Neuronal stem cell (in vitro differentiated cells): ENCODE results near the gene PARD3.

ENCODE experiments used
- DNase-seq: peaks from one replicate; pipeline ENCODE4 v3.0.0-alpha.2; 2013; ENCODE audit warnings: low spot score
- H2AFZ ChIP-seq: one replicate; pipeline ENCODE4 v1.6.1; 2013; ENCODE audit warnings: mild to moderate bottlenecking, low read length, inconsistent platforms
- H2AK5ac ChIP-seq: 2 replicates; pipeline ENCODE4 v1.6.1; 2013; ENCODE audit warnings: low read depth, mild to moderate bottlenecking, inconsistent platforms, low read length, moderate library complexity, mixed read lengths
- H2BK120ac ChIP-seq: 2 replicates; pipeline ENCODE4 v1.6.1; 2013; ENCODE audit warnings: low read depth, mild to moderate bottlenecking, inconsistent platforms, low read length, moderate library complexity, mixed read lengths
- H2BK12ac ChIP-seq: one replicate; pipeline ENCODE4 v1.6.1; 2013; ENCODE audit warnings: low read length, inconsistent platforms
- H2BK15ac ChIP-seq: 2 replicates; pipeline ENCODE4 v1.6.1; 2013; ENCODE audit warnings: mild to moderate bottlenecking, low read length, inconsistent platforms, mixed read lengths
- H2BK5ac ChIP-seq: one replicate; pipeline ENCODE4 v1.6.1; 2013; ENCODE audit warnings: inconsistent platforms, mild to moderate bottlenecking, low read length, moderate library complexity
- H3K14ac ChIP-seq: one replicate; pipeline ENCODE4 v1.6.1; 2013; ENCODE audit warnings: low read length, inconsistent platforms
- H3K18ac ChIP-seq: 2 replicates; pipeline ENCODE4 v1.6.1; 2013; ENCODE audit warnings: low read length, inconsistent platforms
- H3K23ac ChIP-seq: 2 replicates; pipeline ENCODE4 v1.6.1; 2013; ENCODE audit warnings: low read depth, mild to moderate bottlenecking, mixed read lengths, low read length, inconsistent platforms; ENCODE audit not compliant: poor library complexity
- H3K27ac ChIP-seq: replicated peaks from 3 replicates; pipeline ENCODE4 v1.5.1; 2013; ENCODE audit warnings: low read length, inconsistent platforms
- H3K27me3 ChIP-seq, 3 experiments: 2 replicates each; pipeline ENCODE4 v1.6.1; 2013; ENCODE audit warnings: low read length in 3 of 3, mild to moderate bottlenecking in 2 of 3, inconsistent platforms in 1 of 3, low read depth in 1 of 3, mixed read lengths in 1 of 3, moderate library complexity in 1 of 3; ENCODE audit not compliant: control insufficient read depth in 3 of 3, insufficient read depth in 3 of 3
- H3K36me3 ChIP-seq, 2 donors: replicated peaks in 1 of 2; 2 replicates each; pipeline ENCODE4 v1.6.1; 2013; ENCODE audit warnings: low read length in 2 of 2; ENCODE audit not compliant: control insufficient read depth in 2 of 2, insufficient read depth in 2 of 2
- H3K4ac ChIP-seq: 2 replicates; pipeline ENCODE4 v1.6.1; 2013; ENCODE audit warnings: inconsistent platforms, mild to moderate bottlenecking, low read length, moderate library complexity
- H3K4me1 ChIP-seq, 2 donors: 1 replicate in 1 of 2; 2 replicates in 1 of 2; pipeline ENCODE4 v1.6.1; 2013; ENCODE audit warnings: low read length in 2 of 2, low read depth in 1 of 2; ENCODE audit not compliant: control insufficient read depth in 2 of 2, insufficient read depth in 1 of 2
- H3K4me2 ChIP-seq: one replicate; pipeline ENCODE4 v1.6.1; 2013; ENCODE audit warnings: mild to moderate bottlenecking, low read length, inconsistent platforms; ENCODE audit not compliant: insufficient read depth, poor library complexity, severe bottlenecking
- H3K4me3 ChIP-seq, 2 donors: 2 replicates each; pipeline ENCODE4 v1.5.1; 2013; ENCODE audit warnings: low read length in 2 of 2, mild to moderate bottlenecking in 2 of 2, inconsistent platforms in 1 of 2, moderate library complexity in 1 of 2
- H3K79me1 ChIP-seq: one replicate; pipeline ENCODE4 v1.6.1; 2013; ENCODE audit warnings: low read depth, mild to moderate bottlenecking, inconsistent platforms, low read length, moderate library complexity
- H3K9ac ChIP-seq: one replicate; pipeline ENCODE4 v1.6.1; 2013; ENCODE audit warnings: mild to moderate bottlenecking, low read depth, low read length, inconsistent platforms; ENCODE audit not compliant: poor library complexity
- H3K9me3 ChIP-seq, 2 donors: replicated peaks in 1 of 2; 2 replicates each; pipeline versions ENCODE3 to v1.6.1; 2013; ENCODE audit warnings: low read length in 2 of 2, mild to moderate bottlenecking in 2 of 2, inconsistent platforms in 1 of 2, low read depth in 1 of 2, mixed read lengths in 1 of 2, moderate library complexity in 1 of 2; ENCODE audit not compliant: control insufficient read depth in 2 of 2, insufficient read depth in 1 of 2
- H4K8ac ChIP-seq: one replicate; pipeline ENCODE4 v1.6.1; 2013; ENCODE audit warnings: low read depth, mild to moderate bottlenecking, inconsistent platforms, low read length, moderate library complexity
- H4K91ac ChIP-seq: one replicate; pipeline ENCODE4 v1.6.1; 2013; ENCODE audit warnings: low read length, low read depth, mild to moderate bottlenecking, inconsistent platforms; ENCODE audit not compliant: poor library complexity
- WGBS, 2 donors: extraction: QIAGEN DNeasy Blood & Tissue Kit; methylation state at CpG; one replicate each; pipeline ENCODE4 v1.1.7; 2013; ENCODE audit warnings: missing lambda C conversion rate in 2 of 2, mixed read lengths in 1 of 2; ENCODE audit not compliant: insufficient read length in 2 of 2, insufficient replicate concordance in 1 of 2; ENCODE audit errors: extremely low coverage in 2 of 2; 5-methylcytosine and 5-hydroxymethylcytosine counted together

Gene PARD3

DNA sequence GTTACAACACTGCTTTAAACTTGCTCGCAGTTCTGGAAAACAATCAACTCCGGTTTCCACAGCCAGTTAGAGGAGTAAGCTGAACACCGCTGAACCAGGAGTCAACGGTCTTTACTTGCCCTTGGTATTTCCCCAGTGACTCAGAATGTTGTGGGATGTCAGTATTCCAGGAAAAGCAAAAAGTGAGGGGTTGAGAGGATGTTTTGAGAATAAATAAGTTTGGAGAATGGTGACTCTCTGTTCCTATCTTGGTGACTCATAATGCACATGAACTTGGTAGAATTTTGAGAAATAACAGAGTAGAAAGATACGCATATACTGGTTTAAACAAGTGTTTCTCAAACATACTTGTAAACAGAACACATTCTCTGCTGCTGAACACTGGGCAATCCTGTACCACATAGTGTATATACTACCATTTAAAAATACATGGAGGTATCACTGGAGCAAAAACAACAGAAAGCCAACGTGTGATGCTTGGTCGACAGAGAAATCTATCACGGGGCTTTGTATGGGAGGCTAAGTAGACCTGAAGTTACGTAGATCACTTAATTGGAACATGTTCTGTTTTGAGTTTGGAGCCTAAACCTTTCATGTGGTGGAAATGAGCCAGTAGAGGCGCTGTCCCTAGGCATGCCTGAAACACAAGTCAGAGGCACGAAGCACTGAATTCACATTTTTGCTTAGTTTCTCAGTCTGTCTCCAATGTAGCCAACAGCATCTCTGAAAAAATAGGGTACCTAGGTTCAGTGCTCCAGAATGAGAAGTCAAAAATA is 534.3 kb downstream of the PARD3 start:
- H3K27me3 ChIP-seq: no peaks in the 10 kb centered on the region
- no peak overlapping the region for H3K23ac ChIP-seq

DNA sequence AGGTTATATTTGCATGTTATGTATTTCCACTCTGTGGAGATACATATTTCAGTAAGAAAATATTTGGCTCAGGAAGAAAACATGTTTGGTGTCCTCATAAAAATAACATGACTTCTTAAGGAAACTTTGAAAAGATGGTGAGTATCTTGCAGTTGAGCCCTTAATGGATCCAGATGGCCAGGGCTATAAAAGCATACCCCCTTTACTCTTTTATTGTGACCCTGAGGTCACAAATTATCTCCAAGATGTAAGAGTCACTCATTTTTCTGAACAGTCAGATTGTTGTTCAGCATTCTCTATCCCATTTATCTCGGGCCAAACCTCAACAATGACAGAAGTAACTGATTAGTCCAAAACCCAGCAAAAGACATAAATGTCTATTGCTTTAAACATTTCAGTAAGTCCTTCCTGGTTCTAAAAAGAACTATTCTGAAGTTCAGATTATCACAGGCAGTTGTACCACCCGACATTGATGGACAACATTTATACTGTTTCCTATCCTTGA is 539.4 kb downstream of the PARD3 start:
- Histone ChIP-seq H3K27ac (no peak overlapping the region), H3K9me3 (no peaks in the 10 kb centered on the region), H3K4me1 (peaks cover 0 to 3% of the 10 kb centered on the region in 2 donors), H2AFZ (no peak overlapping the region), H3K14ac (no peak overlapping the region), H3K4ac (no peak overlapping the region), H3K18ac (no peak overlapping the region), H2AK5ac (no peak overlapping the region), H3K27me3 (no peaks in the 10 kb centered on the region), H3K79me1 (no peaks in the 10 kb centered on the region), H4K91ac (no peak overlapping the region), H2BK5ac (no peak overlapping the region), H3K23ac (no peak overlapping the region), H2BK12ac (no peak overlapping the region), H2BK120ac (no peak overlapping the region), H3K4me2 (no peak overlapping the region), H3K36me3 (no peaks in the 10 kb centered on the region), H3K4me3 (no peak overlapping the region), H3K9ac (no peak overlapping the region), H2BK15ac (no peak overlapping the region), H4K8ac (no peak overlapping the region)
- DNase-seq: no peak
- no CpG with 5 or more reads among the region's 2 CpGs for WGBS, 2 donors

More for the DNA sequence above, 534.3 kb downstream of the PARD3 start:
- H2BK12ac ChIP-seq: no peak overlapping the region
- no CpG with 5 or more reads among the region's 11 CpGs for WGBS, 2 donors
- H3K4me3 ChIP-seq: no peak overlapping the region
- no peak overlapping the region for H3K18ac ChIP-seq
- H3K4ac ChIP-seq: no peak overlapping the region
- H2AK5ac ChIP-seq: no peak overlapping the region
- H3K9me3 ChIP-seq: no peaks in the 10 kb centered on the region
- no peaks in the 10 kb centered on the region for H3K36me3 ChIP-seq
- no peaks in the 10 kb centered on the region for H3K79me1 ChIP-seq
- no peak overlapping the region for H3K9ac ChIP-seq
- peaks cover 1 to 4% of the 10 kb centered on the region in 2 donors for H3K4me1 ChIP-seq
- H3K4me2 ChIP-seq: no peak overlapping the region
- H2BK5ac ChIP-seq: no peak overlapping the region
- H4K8ac ChIP-seq: no peak overlapping the region
- H2AFZ ChIP-seq: no peak overlapping the region
- H2BK120ac ChIP-seq: no peak overlapping the region
- H3K27ac ChIP-seq: no peak overlapping the region
- no peak for DNase-seq
- no peak overlapping the region for H2BK15ac ChIP-seq
- H4K91ac ChIP-seq: no peak overlapping the region
- H3K14ac ChIP-seq: no peak overlapping the region

GRCh38 chr10:34274906-34275305 is 540.2 kb downstream of the PARD3 start:
- Histone ChIP-seq H3K4me1 (no peaks in the 10 kb centered on the region), H2AK5ac (no peak overlapping the region), H2BK5ac (no peak overlapping the region), H4K8ac (no peak overlapping the region), H3K18ac (no peak overlapping the region), H3K27me3 (no peaks in the 10 kb centered on the region), H3K9ac (no peak overlapping the region), H3K79me1 (no peaks in the 10 kb centered on the region), H3K4me3 (no peak overlapping the region), H3K23ac (no peak overlapping the region), H3K4ac (no peak overlapping the region), H2BK120ac (no peak overlapping the region), H2AFZ (no peak overlapping the region), H3K14ac (no peak overlapping the region), H3K9me3 (no peaks in the 10 kb centered on the region), H3K36me3 (no peaks in the 10 kb centered on the region), H3K4me2 (no peak overlapping the region), H3K27ac (no peak overlapping the region), H2BK15ac (no peak overlapping the region), H4K91ac (no peak overlapping the region), H2BK12ac (no peak overlapping the region)
- no peak for DNase-seq
- no CpG with 5 or more reads among the region's 3 CpGs for WGBS, 2 donors

- no peak overlapping the region for H3K18ac ChIP-seq
- H2BK5ac ChIP-seq: no peak overlapping the region
- H3K36me3 ChIP-seq: peaks cover 2 to 9% of the 10 kb centered on the region in 2 donors
- no CpG with 5 or more reads among the region's 1 CpG for WGBS, 2 donors
- no peak overlapping the region for H2BK120ac ChIP-seq
- H3K27me3 ChIP-seq: no peaks in the 10 kb centered on the region
- no peak overlapping the region for H3K27ac ChIP-seq
- no peak overlapping the region for H3K4ac ChIP-seq
- no peak for DNase-seq
- no peak overlapping the region for H3K4me2 ChIP-seq
- no peaks in the 10 kb centered on the region for H3K4me1 ChIP-seq
- no peak overlapping the region for H3K23ac ChIP-seq
- no peak overlapping the region for H2AFZ ChIP-seq
- H3K14ac ChIP-seq: no peak overlapping the region
- no peaks in the 10 kb centered on the region for H3K9me3 ChIP-seq
- no peak overlapping the region for H4K8ac ChIP-seq
- H3K79me1 ChIP-seq: no peaks in the 10 kb centered on the region
- no peak overlapping the region for H4K91ac ChIP-seq
- H2BK15ac ChIP-seq: no peak overlapping the region
- H3K4me3 ChIP-seq: no peak overlapping the region
- no peak overlapping the region for H2BK12ac ChIP-seq
- no peak overlapping the region for H2AK5ac ChIP-seq
- H3K9ac ChIP-seq: no peak overlapping the region
Measured at GRCh38 chr10:34273340-34273739, 541.8 kb downstream of the PARD3 start.
